ENCODE data around the gene TMEM91. TPM values are rescaled to one million over a fixed set of nuclear protein-coding genes. Genes with fewer than 3 reads are reported as not detected.

TMEM91 gene
- total RNA-seq, 2 donors from 2014 or later, result 5.7 to 16.5 TPM

DNA sequence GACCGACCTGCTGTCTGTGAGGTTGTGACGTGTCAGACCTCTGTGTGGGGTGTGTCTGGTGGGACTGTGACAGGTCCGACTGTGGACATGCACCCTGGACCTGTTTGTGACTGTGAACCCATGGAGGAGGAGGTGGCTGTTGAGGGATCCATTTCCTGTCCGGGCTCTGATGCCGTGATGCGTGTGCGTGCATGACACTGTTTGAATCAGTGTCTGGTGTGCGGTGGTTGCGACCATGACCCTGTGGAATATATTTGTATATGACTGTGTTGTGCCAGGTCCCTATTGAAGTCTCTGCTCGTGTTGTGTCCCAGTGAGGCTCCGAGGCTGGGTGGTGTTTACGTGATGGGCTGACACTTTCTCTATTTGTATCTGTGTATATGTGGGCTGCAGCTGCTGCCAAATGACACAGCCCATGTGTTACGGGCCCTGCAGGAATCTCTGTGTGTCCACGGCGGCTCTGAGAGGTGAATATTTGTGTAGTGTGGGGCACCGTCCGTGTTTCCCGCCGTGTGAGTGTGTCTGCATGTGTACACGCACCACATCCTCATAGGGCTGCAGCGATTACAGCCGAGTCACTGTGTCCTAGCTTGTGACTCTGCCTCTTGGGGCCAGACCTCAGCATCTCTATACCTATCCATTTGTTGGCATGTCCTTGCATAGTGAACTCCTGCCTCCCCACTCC lies 48.0 kb upstream of the TMEM91 start:
- Mint-ChIP-seq H3K4me1 (peaks cover 40% of the 10 kb centered on the region), H3K27me3 (ENCODE audit: insufficient read depth) (no peaks in the 10 kb centered on the region), H3K27ac (peak overlapping the region; percentile 80), H3K4me3 (no peak overlapping the region), H3K36me3 (ENCODE audit: low read depth) (peaks cover 37% of the 10 kb centered on the region), H3K9me3 (no peaks in the 10 kb centered on the region)
- Histone ChIP-seq H3K36me3 (ENCODE audit: control insufficient read depth, insufficient read depth, low read length) (peaks cover 30% of the 10 kb centered on the region), H3K9ac (ENCODE audit: extremely low read depth, low read length, poor library complexity, severe bottlenecking) (no peak overlapping the region), H3K9me3 (ENCODE audit: control insufficient read depth, low read length) (no peaks in the 10 kb centered on the region), H3K4me1 (ENCODE audit: control insufficient read depth, insufficient read depth, low read length) (peaks cover 20% of the 10 kb centered on the region), H3K4me3 (ENCODE audit: low read length) (no peak overlapping the region), H3K27me3 (ENCODE audit: control insufficient read depth, insufficient read depth, low read length, poor library complexity, severe bottlenecking) (no peaks in the 10 kb centered on the region), H3K27ac (ENCODE audit: low read depth, low read length) (peak overlapping the region; percentile 16)
- TF ChIP-seq, protein P1, sequence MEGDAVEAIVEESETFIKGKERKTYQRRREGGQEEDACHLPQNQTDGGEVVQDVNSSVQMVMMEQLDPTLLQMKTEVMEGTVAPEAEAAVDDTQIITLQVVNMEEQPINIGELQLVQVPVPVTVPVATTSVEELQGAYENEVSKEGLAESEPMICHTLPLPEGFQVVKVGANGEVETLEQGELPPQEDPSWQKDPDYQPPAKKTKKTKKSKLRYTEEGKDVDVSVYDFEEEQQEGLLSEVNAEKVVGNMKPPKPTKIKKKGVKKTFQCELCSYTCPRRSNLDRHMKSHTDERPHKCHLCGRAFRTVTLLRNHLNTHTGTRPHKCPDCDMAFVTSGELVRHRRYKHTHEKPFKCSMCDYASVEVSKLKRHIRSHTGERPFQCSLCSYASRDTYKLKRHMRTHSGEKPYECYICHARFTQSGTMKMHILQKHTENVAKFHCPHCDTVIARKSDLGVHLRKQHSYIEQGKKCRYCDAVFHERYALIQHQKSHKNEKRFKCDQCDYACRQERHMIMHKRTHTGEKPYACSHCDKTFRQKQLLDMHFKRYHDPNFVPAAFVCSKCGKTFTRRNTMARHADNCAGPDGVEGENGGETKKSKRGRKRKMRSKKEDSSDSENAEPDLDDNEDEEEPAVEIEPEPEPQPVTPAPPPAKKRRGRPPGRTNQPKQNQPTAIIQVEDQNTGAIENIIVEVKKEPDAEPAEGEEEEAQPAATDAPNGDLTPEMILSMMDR (conservative IDR thresholded peaks at IDR 0.05), result no peak
- no peak for DNase-seq
- WGBS, 2 experiments (ENCODE audit: insufficient coverage in 1 of 2, insufficient read length in 1 of 2), result 92 to 95% methylated on average over 14 to 22 of the region's 22 CpGs

DNA sequence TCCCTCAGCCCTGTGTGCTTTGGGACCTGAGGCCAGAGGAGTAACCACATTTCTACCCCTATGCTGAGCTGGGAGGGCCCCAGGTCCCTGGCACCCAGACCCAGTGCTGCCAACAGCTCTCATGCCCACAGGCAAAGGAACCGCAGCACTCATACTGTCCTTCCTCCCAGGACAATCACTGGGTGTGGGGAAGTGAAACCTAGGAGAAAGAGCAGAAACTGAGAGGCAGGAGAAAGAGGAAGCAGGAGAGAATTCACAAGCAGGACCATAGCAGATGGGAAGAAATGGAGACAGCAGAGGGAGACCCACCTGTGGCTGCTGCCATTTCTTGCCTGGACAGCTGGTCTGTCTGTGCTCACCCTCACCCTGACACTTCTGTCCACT lies 47.5 kb upstream of the TMEM91 start:
- no peak overlapping the region for H3K4me3 Mint-ChIP-seq
- no peaks in the 10 kb centered on the region for H3K27me3 Mint-ChIP-seq (ENCODE audit: insufficient read depth)
- no peaks in the 10 kb centered on the region for H3K9me3 Mint-ChIP-seq
- no peak overlapping the region for H3K27ac Mint-ChIP-seq
- TF ChIP-seq, protein P1 (conservative IDR thresholded peaks at IDR 0.05), result no peak
- no peak for DNase-seq
- Histone ChIP-seq H3K27ac (ENCODE audit: low read depth, low read length) (peak overlapping the region; percentile 63), H3K9me3 (ENCODE audit: control insufficient read depth, low read length) (no peaks in the 10 kb centered on the region), H3K36me3 (ENCODE audit: control insufficient read depth, insufficient read depth, low read length) (peaks cover 34% of the 10 kb centered on the region), H3K9ac (ENCODE audit: extremely low read depth, low read length, poor library complexity, severe bottlenecking) (no peak overlapping the region), H3K27me3 (ENCODE audit: control insufficient read depth, insufficient read depth, low read length, poor library complexity, severe bottlenecking) (no peaks in the 10 kb centered on the region), H3K4me3 (ENCODE audit: low read length) (no peak overlapping the region), H3K4me1 (ENCODE audit: control insufficient read depth, insufficient read depth, low read length) (peaks cover 18% of the 10 kb centered on the region)
- peaks cover 36% of the 10 kb centered on the region for H3K4me1 Mint-ChIP-seq
- WGBS, 2 experiments (ENCODE audit: insufficient coverage in 1 of 2, insufficient read length in 1 of 2), result 79% methylated on average over 1 of the region's 1 CpG; no CpG with 5 or more reads in 1 of the 2 experiments
- H3K36me3 Mint-ChIP-seq (ENCODE audit: low read depth), result peaks cover 41% of the 10 kb centered on the region

DNA sequence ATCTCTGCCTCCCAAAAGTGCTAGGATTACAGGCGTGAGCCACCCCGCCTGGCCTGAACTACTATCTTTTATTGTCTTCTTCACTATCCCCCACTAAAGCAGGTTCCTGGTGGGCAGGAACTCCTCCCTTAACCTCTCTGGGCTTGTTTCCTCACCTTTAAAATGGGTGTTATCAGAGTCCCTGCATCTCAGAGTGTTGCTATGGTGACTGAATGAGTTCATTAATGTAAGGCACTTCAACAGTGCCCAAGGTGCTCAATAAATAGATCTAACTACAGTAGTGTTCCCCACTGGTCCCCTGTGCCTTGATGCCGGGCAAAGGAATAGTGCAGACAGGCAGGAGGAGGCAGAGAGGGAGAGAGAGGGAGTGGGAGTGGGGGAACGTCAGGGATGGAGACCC lies 45.9 kb upstream of the TMEM91 start:
- no peak overlapping the region for H3K9ac ChIP-seq (ENCODE audit: extremely low read depth, low read length, poor library complexity, severe bottlenecking)
- H3K27me3 Mint-ChIP-seq (ENCODE audit: insufficient read depth), result no peaks in the 10 kb centered on the region
- no peak overlapping the region for H3K4me3 ChIP-seq (ENCODE audit: low read length)
- peaks cover 44% of the 10 kb centered on the region for H3K36me3 ChIP-seq (ENCODE audit: control insufficient read depth, insufficient read depth, low read length)
- H3K9me3 ChIP-seq (ENCODE audit: control insufficient read depth, low read length), result no peaks in the 10 kb centered on the region
- H3K27ac Mint-ChIP-seq, result no peak overlapping the region
- H3K4me1 Mint-ChIP-seq, result peaks cover 22% of the 10 kb centered on the region
- H3K27me3 ChIP-seq (ENCODE audit: control insufficient read depth, insufficient read depth, low read length, poor library complexity, severe bottlenecking), result no peaks in the 10 kb centered on the region
- H3K27ac ChIP-seq (ENCODE audit: low read depth, low read length), result no peak overlapping the region
- H3K36me3 Mint-ChIP-seq (ENCODE audit: low read depth), result peaks cover 48% of the 10 kb centered on the region
- no peak overlapping the region for H3K4me3 Mint-ChIP-seq
- peaks cover 11% of the 10 kb centered on the region for H3K4me1 ChIP-seq (ENCODE audit: control insufficient read depth, insufficient read depth, low read length)
- DNase-seq, result no peak
- WGBS, 2 experiments (ENCODE audit: insufficient coverage in 1 of 2, insufficient read length in 1 of 2), result 97 to 100% methylated on average over 1 to 4 of the region's 4 CpGs
- H3K9me3 Mint-ChIP-seq, result no peaks in the 10 kb centered on the region
- TF ChIP-seq, protein P1 (conservative IDR thresholded peaks at IDR 0.05), result no peak

Measured in endodermal cell (in vitro differentiated cells).